HepG2 (cell line): ENCODE data around the gene CARD9. TPM values are rescaled to one million over a fixed set of nuclear protein-coding genes. Genes with fewer than 3 reads are reported as not detected.

ENCODE experiments used
- BRCA1 ChIP-seq: sonication (generic); formaldehyde crosslinking; IDR thresholded peaks from 2 replicates; pipeline ENCODE4 v1.4.0; 2020; ENCODE audit warnings: missing genetic modification reagents
- CHD4 ChIP-seq: fragments of 200-600 bp; sonication (generic); IDR thresholded peaks from 2 replicates; pipeline ENCODE4 v1.7.0; 2017; ENCODE audit warnings: mild to moderate bottlenecking, low read length, borderline replicate concordance
- FOXP1 ChIP-seq, 2 experiments: fragments of 450-650 bp in 1 of 2; IDR thresholded peaks; 2 replicates each; pipeline ENCODE4 v1.6.1; 2017 to 2018; ENCODE audit warnings: antibody characterized with exemption in 1 of 2
- GTF2F1 ChIP-seq: fragments of 150-350 bp; IDR thresholded peaks from 2 replicates; pipeline ENCODE4 v1.6.1; 2014; ENCODE audit warnings: low read length
- HMG20A ChIP-seq: IDR thresholded peaks from 2 replicates; pipeline ENCODE4 v1.6.1; 2016; ENCODE audit warnings: borderline replicate concordance
- HOXA5 ChIP-seq: sonication (generic); formaldehyde crosslinking; IDR thresholded peaks from 2 replicates; pipeline ENCODE4 v1.4.0; 2020; ENCODE audit warnings: missing genetic modification reagents
- MTA3 ChIP-seq: sonication (generic); formaldehyde crosslinking; IDR thresholded peaks from 2 replicates; pipeline ENCODE4 v1.4.0; 2020; ENCODE audit warnings: missing genetic modification reagents
- NCOA2 ChIP-seq: sonication (generic); formaldehyde crosslinking; IDR thresholded peaks from 2 replicates; pipeline ENCODE4 v1.8.0; 2022; ENCODE audit warnings: inconsistent platforms
- POLR2AphosphoS5 ChIP-seq: IDR thresholded peaks from 2 replicates; pipeline ENCODE4 v1.6.1; 2012; ENCODE audit warnings: low read depth, low read length
- PRPF4 ChIP-seq: fragments of 200-400 bp; formaldehyde crosslinking; IDR thresholded peaks from 2 replicates; pipeline ENCODE4 v1.6.1; 2016; ENCODE audit warnings: low read length, low read depth; ENCODE audit not compliant: poor library complexity, severe bottlenecking
- RAD21 ChIP-seq: fragments of 450-650 bp; formaldehyde crosslinking; IDR thresholded peaks from 2 replicates; pipeline ENCODE4 v1.5.0; 2020; ENCODE audit warnings: mild to moderate bottlenecking
- RBM22 ChIP-seq: fragments of 200-400 bp; formaldehyde crosslinking; optimal IDR thresholded peaks from 2 replicates; pipeline ENCODE3; 2017; ENCODE audit warnings: mild to moderate bottlenecking, low read length, moderate library complexity
- SCMH1 ChIP-seq: sonication (generic); formaldehyde crosslinking; IDR thresholded peaks from 2 replicates; pipeline ENCODE4 v1.9.0; 2021; ENCODE audit warnings: missing genetic modification reagents, mild to moderate bottlenecking, borderline replicate concordance
- SIN3B ChIP-seq: fragments of 150-350 bp; IDR thresholded peaks from 2 replicates; pipeline ENCODE4 v1.6.1; 2014; ENCODE audit warnings: low read length
- SIX1 ChIP-seq: sonication (generic); formaldehyde crosslinking; IDR thresholded peaks from 2 replicates; pipeline ENCODE4 v1.4.0; 2020; ENCODE audit warnings: missing genetic modification reagents, borderline replicate concordance
- SOX6 ChIP-seq, 2 experiments: fragments of 450-650 bp in 1 of 2; sonication (generic) in 1 of 2; formaldehyde crosslinking in 1 of 2; IDR thresholded peaks; 2 replicates each; pipeline versions ENCODE4 v1.4.0 to v1.6.1; 2017 to 2020; ENCODE audit warnings: antibody characterized with exemption in 1 of 2, mild to moderate bottlenecking in 1 of 2, missing genetic modification reagents in 1 of 2
- SP1 ChIP-seq, 2 experiments: fragments of 450-650 bp in 1 of 2; sonication (generic) in 1 of 2; formaldehyde crosslinking in 1 of 2; IDR thresholded peaks; 2 replicates each; pipeline versions ENCODE4 v1.4.0 to v1.6.1; 2016 to 2020; ENCODE audit warnings: missing genetic modification reagents in 1 of 2
- SP2 ChIP-seq: sonication (generic); formaldehyde crosslinking; IDR thresholded peaks from 2 replicates; pipeline ENCODE4 v1.5.1; 2020; ENCODE audit warnings: mild to moderate bottlenecking, missing genetic modification reagents
- WIZ ChIP-seq: sonication (generic); formaldehyde crosslinking; IDR thresholded peaks from 2 replicates; pipeline ENCODE4 v1.5.1; 2020; ENCODE audit warnings: mild to moderate bottlenecking, missing genetic modification reagents
- YEATS4 ChIP-seq: sonication (generic); formaldehyde crosslinking; IDR thresholded peaks from 2 replicates; pipeline ENCODE4 v1.4.0; 2020; ENCODE audit warnings: missing genetic modification reagents, borderline replicate concordance
- ZFP41 ChIP-seq: sonication (generic); formaldehyde crosslinking; IDR thresholded peaks from 2 replicates; pipeline ENCODE4 v1.4.0; 2020; ENCODE audit warnings: mild to moderate bottlenecking, missing genetic modification reagents, borderline replicate concordance
- ZFY ChIP-seq: sonication (generic); formaldehyde crosslinking; IDR thresholded peaks from 2 replicates; pipeline ENCODE4 v1.4.0; 2020; ENCODE audit warnings: missing genetic modification reagents
- ZNF256 ChIP-seq: sonication (generic); formaldehyde crosslinking; conservative IDR thresholded peaks from 2 replicates; pipeline ENCODE4 v1.4.0; 2020; ENCODE audit warnings: missing genetic modification reagents
- ZNF260 ChIP-seq: sonication (generic); formaldehyde crosslinking; IDR thresholded peaks from 2 replicates; pipeline ENCODE4 v1.4.0; 2020; ENCODE audit warnings: missing genetic modification reagents, low read depth, mild to moderate bottlenecking, borderline replicate concordance
- ZNF335 ChIP-seq: sonication (generic); formaldehyde crosslinking; IDR thresholded peaks from 2 replicates; pipeline ENCODE4 v1.4.0; 2020; ENCODE audit warnings: missing genetic modification reagents
- ZNF503 ChIP-seq: sonication (generic); formaldehyde crosslinking; IDR thresholded peaks from 2 replicates; pipeline ENCODE4 v1.4.0; 2020; ENCODE audit warnings: missing genetic modification reagents
- ZSCAN12 ChIP-seq: sonication (generic); formaldehyde crosslinking; IDR thresholded peaks from 2 replicates; pipeline ENCODE4 v1.9.0; 2021; ENCODE audit warnings: mild to moderate bottlenecking, missing genetic modification reagents
- polyA plus RNA-seq, 8 experiments: library from polyadenylated mRNA; depleted of rRNA in 3 of 8; stranded (reverse) in 7 of 8; unstranded in 1 of 8; fragments of >200 nt; fragmentation: Illumina TruSeq in 4 of 8; extraction: Trizol in 4 of 8; gene quantifications; 2 replicates each; pipeline versions ENCODE4 v1.2.1 to v1.2.3, GENCODE V29; 2011 to 2016; ENCODE audit warnings: low read depth in 4 of 8, missing spikeins in 1 of 8, mixed read lengths in 1 of 8; ENCODE audit not compliant: insufficient read depth in 1 of 8
- total RNA-seq, 5 experiments: library from RNA; depleted of rRNA; stranded (reverse); fragments of >200 nt; fragmentation: Illumina TruSeq; extraction: Trizol; gene quantifications; 2 replicates each; pipeline ENCODE4 v1.2.3, GENCODE V29; 2016; ENCODE audit warnings: low read depth in 1 of 5
- TF ChIP-seq, protein P1 (sequence below): sonication (generic); formaldehyde crosslinking; IDR thresholded peaks from 2 replicates; pipeline ENCODE4 v1.5.0; 2020; ENCODE audit warnings: missing genetic modification reagents, mild to moderate bottlenecking, borderline replicate concordance
- TF ChIP-seq, protein P2 (sequence below): sonication (generic); formaldehyde crosslinking; conservative IDR thresholded peaks from 2 replicates; pipeline ENCODE4 v1.8.0; 2022; ENCODE audit warnings: low read depth, missing genetic modification reagents

The CARD9 gene
- total and polyA plus RNA-seq, 2 of the 13 experiments (the other 11 are each of a cell fraction or from before 2014, with no cell fraction given): 3.3 to 7.4 TPM

- TF ChIP-seq HOXA5 (CRISPR knock-in tag): peak; percentile 82; the same call in 1 of the 2 replicates
- no peak for TF ChIP-seq SCMH1 (CRISPR knock-in tag)
- no peak; the same call in 1 of the 2 replicates for TF ChIP-seq ZNF256 (CRISPR knock-in tag)
- no peak for TF ChIP-seq SIN3B
- TF ChIP-seq POLR2AphosphoS5: no peak
- TF ChIP-seq NCOA2 (CRISPR knock-in tag): no peak
- no peak for TF ChIP-seq SP1 (IDR thresholded peaks at IDR 0.05)
- TF ChIP-seq SP1 (CRISPR knock-in tag; IDR thresholded peaks at IDR 0.05): no peak
- TF ChIP-seq ZFP41 (CRISPR knock-in tag): no peak
- no peak for TF ChIP-seq ZNF503 (CRISPR knock-in tag)
- no peak for TF ChIP-seq ZNF335 (CRISPR knock-in tag)
- TF ChIP-seq, protein P1, sequence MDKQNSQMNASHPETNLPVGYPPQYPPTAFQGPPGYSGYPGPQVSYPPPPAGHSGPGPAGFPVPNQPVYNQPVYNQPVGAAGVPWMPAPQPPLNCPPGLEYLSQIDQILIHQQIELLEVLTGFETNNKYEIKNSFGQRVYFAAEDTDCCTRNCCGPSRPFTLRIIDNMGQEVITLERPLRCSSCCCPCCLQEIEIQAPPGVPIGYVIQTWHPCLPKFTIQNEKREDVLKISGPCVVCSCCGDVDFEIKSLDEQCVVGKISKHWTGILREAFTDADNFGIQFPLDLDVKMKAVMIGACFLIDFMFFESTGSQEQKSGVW (CRISPR knock-in tag): no peak
- peak; percentile 73 for TF ChIP-seq YEATS4 (CRISPR knock-in tag)
- no peak for TF ChIP-seq SIX1
- TF ChIP-seq RAD21 (CRISPR knock-in tag): peak; percentile 90
- TF ChIP-seq FOXP1 (IDR thresholded peaks at IDR 0.05): no peak
- TF ChIP-seq FOXP1 (CRISPR knock-in tag; IDR thresholded peaks at IDR 0.05): no peak
- TF ChIP-seq, protein P2, sequence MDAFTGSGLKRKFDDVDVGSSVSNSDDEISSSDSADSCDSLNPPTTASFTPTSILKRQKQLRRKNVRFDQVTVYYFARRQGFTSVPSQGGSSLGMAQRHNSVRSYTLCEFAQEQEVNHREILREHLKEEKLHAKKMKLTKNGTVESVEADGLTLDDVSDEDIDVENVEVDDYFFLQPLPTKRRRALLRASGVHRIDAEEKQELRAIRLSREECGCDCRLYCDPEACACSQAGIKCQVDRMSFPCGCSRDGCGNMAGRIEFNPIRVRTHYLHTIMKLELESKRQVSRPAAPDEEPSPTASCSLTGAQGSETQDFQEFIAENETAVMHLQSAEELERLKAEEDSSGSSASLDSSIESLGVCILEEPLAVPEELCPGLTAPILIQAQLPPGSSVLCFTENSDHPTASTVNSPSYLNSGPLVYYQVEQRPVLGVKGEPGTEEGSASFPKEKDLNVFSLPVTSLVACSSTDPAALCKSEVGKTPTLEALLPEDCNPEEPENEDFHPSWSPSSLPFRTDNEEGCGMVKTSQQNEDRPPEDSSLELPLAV (CRISPR knock-in tag): no peak
- no peak for TF ChIP-seq RBM22
- peak; percentile 45; the same call in 1 of the 2 replicates for TF ChIP-seq ZFY (CRISPR knock-in tag)
- TF ChIP-seq BRCA1: no peak; the same call in 1 of the 2 replicates
- no peak for TF ChIP-seq WIZ
- TF ChIP-seq SP2: no peak
- no peak for TF ChIP-seq CHD4
- TF ChIP-seq MTA3 (CRISPR knock-in tag): no peak
- no peak for TF ChIP-seq GTF2F1
- no peak for TF ChIP-seq HMG20A
- TF ChIP-seq ZSCAN12 (CRISPR knock-in tag): no peak
- TF ChIP-seq SOX6 (IDR thresholded peaks at IDR 0.05): no peak
- no peak; the same call in 1 of the 2 replicates for TF ChIP-seq SOX6 (CRISPR knock-in tag; IDR thresholded peaks at IDR 0.05)
- no peak for TF ChIP-seq PRPF4
- TF ChIP-seq ZNF260 (CRISPR knock-in tag): no peak
Observed at GRCh38 chr9:136372561-136373299, 739 bp downstream of the CARD9 start (continued).
